Measurements from ENCODE around the gene FBXL14. TPM values are rescaled to one million over a fixed set of nuclear protein-coding genes. Genes with fewer than 3 reads are reported as not detected.

FBXL14 gene
- polyA plus RNA-seq, 1 experiment: 3.2 TPM

DNA sequence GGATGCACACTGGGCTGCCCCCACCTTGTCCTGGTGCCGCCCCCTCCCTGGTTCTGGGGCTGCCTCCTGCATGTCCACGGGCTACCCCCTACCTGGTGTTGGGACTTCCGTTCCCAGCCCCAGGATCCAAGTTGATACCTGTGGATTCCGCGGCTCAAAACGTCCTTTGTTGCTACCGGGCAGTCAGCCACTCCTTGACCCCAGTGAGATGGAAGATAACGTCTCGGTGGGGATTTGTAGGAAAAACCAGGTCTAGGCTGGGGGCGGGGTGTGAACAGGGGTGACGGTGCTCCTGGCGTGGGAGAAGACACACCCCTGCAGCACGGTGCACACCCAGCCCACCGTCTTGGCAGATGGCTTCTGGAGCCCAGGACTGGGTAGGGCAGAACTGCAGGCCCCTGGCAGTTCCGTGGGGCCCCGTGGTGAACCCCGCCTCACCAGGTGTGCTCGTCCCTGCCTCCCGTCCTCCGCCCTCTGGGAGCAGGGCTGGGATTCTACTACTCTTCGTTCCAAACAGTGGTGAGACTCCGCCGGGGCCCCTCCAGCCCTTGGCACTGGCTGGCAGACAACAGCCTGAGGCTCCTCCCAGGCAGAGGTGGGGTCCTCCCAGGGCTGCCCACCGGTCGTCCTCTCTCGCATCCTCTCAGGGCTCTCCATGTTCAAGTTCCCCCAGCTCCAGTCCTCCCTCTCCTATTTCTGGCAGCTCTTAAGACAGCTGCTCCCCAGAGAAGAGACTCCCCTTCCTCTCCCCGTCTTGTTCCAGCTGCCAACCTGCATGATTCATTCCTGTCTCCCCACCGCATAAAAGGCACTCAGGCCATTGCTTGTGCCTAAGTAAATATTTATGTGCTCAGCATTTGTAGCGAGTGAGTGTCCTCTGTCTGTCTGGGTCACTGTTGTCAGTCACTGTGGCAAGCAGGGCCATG, 75.5 kb downstream of the FBXL14 start:
- peak; percentile 49 for DNase-seq (ENCODE audit: low read depth, low spot score)
- H3K27ac ChIP-seq (ENCODE audit: low read depth, low read length): no peak overlapping the region
- TF ChIP-seq, protein P1, sequence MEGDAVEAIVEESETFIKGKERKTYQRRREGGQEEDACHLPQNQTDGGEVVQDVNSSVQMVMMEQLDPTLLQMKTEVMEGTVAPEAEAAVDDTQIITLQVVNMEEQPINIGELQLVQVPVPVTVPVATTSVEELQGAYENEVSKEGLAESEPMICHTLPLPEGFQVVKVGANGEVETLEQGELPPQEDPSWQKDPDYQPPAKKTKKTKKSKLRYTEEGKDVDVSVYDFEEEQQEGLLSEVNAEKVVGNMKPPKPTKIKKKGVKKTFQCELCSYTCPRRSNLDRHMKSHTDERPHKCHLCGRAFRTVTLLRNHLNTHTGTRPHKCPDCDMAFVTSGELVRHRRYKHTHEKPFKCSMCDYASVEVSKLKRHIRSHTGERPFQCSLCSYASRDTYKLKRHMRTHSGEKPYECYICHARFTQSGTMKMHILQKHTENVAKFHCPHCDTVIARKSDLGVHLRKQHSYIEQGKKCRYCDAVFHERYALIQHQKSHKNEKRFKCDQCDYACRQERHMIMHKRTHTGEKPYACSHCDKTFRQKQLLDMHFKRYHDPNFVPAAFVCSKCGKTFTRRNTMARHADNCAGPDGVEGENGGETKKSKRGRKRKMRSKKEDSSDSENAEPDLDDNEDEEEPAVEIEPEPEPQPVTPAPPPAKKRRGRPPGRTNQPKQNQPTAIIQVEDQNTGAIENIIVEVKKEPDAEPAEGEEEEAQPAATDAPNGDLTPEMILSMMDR (IDR thresholded peaks at IDR 0.05; ENCODE audit: low read depth, low read length): no peak
- ChIA-PET CTCF (interaction anchor here (2.3 kb wide), 1 partner anchor 401 kb away, joined by 12 read pairs; no protein-coding TSS in a partner anchor), POLR2A (interaction anchor here (1.0 kb wide), 1 partner anchor 169 kb away, joined by 4 read pairs; no protein-coding TSS in a partner anchor)
- no peaks in the 10 kb centered on the region for H3K27me3 ChIP-seq (ENCODE audit: control insufficient read depth, insufficient read depth, low read length)
- no peak overlapping the region for H3K4me3 ChIP-seq (ENCODE audit: low read depth, low read length)
- no peaks in the 10 kb centered on the region; the same call in 1 of the 2 replicates for H3K9me3 ChIP-seq (ENCODE audit: control insufficient read depth, insufficient read depth, low read length)

DNA sequence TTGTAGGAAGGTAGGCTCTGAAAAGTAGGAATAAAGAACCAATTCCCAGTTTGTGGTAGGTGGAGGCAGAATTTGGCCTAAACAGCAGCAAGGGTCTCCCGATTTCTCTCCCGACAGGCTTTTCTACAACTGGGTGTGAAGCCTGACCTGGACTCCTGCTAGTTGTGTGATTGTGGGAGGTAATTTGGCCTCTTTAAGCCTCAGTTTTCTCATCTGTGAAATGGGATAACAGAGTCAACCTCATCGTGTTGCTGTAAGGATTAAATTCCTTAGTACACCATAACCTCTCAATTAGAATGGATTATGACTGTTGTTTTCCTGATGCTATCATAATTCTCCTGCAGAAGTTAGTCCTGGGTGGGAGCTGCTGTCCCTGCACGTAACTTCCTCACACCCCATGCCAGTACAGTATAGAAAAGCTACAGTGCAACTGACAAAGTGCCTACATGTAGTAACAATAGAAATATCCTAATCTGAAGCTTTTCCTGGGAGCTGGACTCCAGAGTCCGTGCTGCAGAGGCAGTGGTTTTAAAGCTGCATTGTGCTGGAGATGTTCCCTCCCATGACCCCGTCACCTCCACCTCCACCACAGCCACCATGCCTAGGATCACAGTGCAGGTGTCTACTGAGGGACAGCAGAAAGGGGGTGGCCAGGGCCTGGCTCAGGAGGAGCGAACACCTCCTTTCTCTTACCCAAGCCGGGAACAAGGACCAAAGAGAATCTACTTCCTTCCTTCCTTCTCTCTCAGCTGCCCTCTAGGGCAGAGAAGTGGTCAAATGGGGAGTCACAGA, 76.5 kb downstream of the FBXL14 start:
- H3K4me3 ChIP-seq (ENCODE audit: low read depth, low read length): no peak overlapping the region
- DNase-seq (ENCODE audit: low read depth, low spot score): no peak
- TF ChIP-seq, protein P1 (IDR thresholded peaks at IDR 0.05; ENCODE audit: low read depth, low read length): no peak
- POLR2A ChIA-PET: interaction anchor here (0.6 kb wide), 1 partner anchor 57 kb away, joined by 3 read pairs; no protein-coding TSS in a partner anchor
- H3K27ac ChIP-seq (ENCODE audit: low read depth, low read length): no peak overlapping the region
- no peaks in the 10 kb centered on the region; the same call in 1 of the 2 replicates for H3K9me3 ChIP-seq (ENCODE audit: control insufficient read depth, insufficient read depth, low read length)
- H3K27me3 ChIP-seq (ENCODE audit: control insufficient read depth, insufficient read depth, low read length): no peaks in the 10 kb centered on the region
- CTCF ChIA-PET: no interaction called here

DNA sequence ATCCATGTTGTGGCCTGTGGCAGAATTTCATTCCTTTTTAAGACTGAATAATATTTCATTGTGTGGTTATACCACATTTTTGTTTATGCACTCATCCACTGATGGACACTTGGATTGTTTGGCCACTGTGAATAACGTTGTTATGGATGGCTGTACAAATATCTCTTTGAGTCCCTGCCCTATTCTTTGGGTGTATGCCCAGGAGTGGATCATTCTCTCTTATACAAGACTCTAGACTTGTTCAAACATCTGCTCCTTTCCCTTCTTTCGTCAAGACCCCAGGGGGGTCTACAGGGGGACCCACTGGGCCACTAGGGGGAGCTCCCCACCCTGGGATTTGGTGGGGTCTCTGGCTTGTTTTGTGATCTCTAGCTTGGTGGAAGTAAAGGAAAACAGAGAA, 77.4 kb downstream of the FBXL14 start:
- ChIA-PET POLR2A (no interaction called here), CTCF (no interaction called here)
- no peak overlapping the region for H3K27ac ChIP-seq (ENCODE audit: low read depth, low read length)
- no peak for DNase-seq (ENCODE audit: low read depth, low spot score)
- TF ChIP-seq, protein P1 (IDR thresholded peaks at IDR 0.05; ENCODE audit: low read depth, low read length): peak; percentile 53
- H3K4me3 ChIP-seq (ENCODE audit: low read depth, low read length): no peak overlapping the region
- H3K9me3 ChIP-seq (ENCODE audit: control insufficient read depth, insufficient read depth, low read length): no peaks in the 10 kb centered on the region; the same call in 1 of the 2 replicates
- H3K27me3 ChIP-seq (ENCODE audit: control insufficient read depth, insufficient read depth, low read length): no peaks in the 10 kb centered on the region

Other genes starting within 250 kb of the FBXL14 start
- 22.2 and 25.2 TPM in 2 replicates for gene WNT5B, start 34.6 kb upstream of the FBXL14 start, polyA plus RNA-seq (2011; rRNA removed)
- gene ADIPOR2, start 96.5 kb upstream of the FBXL14 start, polyA plus RNA-seq (2011; rRNA removed): 37.9 and 39.5 TPM in 2 replicates
- gene LRTM2, start 226.0 kb upstream of the FBXL14 start, polyA plus RNA-seq (2011; rRNA removed): not detected in 2 replicates

All from AG04450 (cell line).